ENCODE measurements around the gene IQCE.
"Not testable (repeated sequence)": the region's sequence is repeated elsewhere in the genome, so short reads cannot be mapped to it uniquely, and the experiment has no call there.

The IQCE gene

GRCh38 chr7:2521952-2522591, 36.7 kb upstream of the IQCE start:
- no peak for DNase-seq (ENCODE audit: low read depth, low spot score)

- no peak for DNase-seq (ENCODE audit: low read depth, low spot score)
Observed at GRCh38 chr7:2522780-2523433, 35.9 kb upstream of the IQCE start.

GRCh38 chr7:2523461-2523936, 35.3 kb upstream of the IQCE start:
- no peak for DNase-seq (ENCODE audit: low read depth, low spot score)

- DNase-seq (ENCODE audit: low read depth, low spot score) = no peak
Observed at GRCh38 chr7:2523941-2524807, 34.6 kb upstream of the IQCE start.

- no peak for DNase-seq (ENCODE audit: low read depth, low spot score)
Observed at GRCh38 chr7:2524808-2525657, 33.7 kb upstream of the IQCE start.

DNA sequence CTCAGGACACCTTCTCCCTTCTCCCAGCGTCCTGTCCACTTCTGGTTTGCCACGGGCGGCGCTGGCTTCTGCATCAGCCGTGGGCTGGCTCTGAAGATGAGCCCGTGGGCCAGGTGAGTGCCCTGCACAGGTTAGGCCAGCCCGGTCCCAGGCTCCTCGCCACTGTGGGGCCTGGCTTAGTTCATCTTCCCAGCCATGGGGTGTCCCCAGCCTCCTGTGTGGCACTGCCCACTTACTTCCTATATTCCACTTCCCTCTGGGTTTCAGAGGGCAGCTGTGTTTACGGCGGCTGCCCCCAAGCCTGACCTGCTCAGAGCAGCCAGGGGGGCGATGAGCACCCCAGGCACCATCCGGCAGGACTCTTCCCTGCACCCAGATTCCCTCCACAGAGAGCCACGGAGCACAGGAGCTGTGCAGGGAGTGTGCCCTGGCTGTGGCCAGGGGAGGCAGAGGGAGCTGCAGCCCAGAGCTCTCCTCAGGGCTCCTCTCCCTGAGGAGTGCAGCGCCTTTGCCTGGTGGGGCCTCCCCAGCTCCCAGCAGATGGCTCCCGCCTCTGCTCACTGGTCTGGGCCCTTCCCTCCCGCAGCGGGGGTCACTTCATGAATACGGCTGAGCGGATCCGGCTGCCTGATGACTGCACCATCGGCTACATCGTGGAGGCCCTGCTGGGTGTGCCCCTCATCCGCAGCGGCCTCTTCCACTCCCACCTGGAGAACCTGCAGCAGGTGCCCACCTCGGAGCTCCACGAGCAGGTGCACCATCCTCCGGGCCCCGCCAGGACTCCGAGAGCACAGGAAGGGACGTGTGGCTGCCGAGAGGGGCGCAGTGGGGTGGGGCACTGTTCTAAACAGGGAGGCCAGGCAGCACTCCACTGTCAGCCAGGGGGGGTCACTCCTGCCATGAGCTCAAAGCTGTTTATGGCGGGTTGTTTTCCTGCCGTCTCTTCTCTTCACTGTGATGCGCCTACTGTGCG, 32.8 kb upstream of the IQCE start:
- DNase-seq (ENCODE audit: low read depth, low spot score) = no peak

GRCh38 chr7:2526659-2527504, 31.9 kb upstream of the IQCE start:
- no peak for DNase-seq (ENCODE audit: low read depth, low spot score)

- DNase-seq (ENCODE audit: low read depth, low spot score) = no peak
Observed at GRCh38 chr7:2527505-2528467, 31.0 kb upstream of the IQCE start.

DNA sequence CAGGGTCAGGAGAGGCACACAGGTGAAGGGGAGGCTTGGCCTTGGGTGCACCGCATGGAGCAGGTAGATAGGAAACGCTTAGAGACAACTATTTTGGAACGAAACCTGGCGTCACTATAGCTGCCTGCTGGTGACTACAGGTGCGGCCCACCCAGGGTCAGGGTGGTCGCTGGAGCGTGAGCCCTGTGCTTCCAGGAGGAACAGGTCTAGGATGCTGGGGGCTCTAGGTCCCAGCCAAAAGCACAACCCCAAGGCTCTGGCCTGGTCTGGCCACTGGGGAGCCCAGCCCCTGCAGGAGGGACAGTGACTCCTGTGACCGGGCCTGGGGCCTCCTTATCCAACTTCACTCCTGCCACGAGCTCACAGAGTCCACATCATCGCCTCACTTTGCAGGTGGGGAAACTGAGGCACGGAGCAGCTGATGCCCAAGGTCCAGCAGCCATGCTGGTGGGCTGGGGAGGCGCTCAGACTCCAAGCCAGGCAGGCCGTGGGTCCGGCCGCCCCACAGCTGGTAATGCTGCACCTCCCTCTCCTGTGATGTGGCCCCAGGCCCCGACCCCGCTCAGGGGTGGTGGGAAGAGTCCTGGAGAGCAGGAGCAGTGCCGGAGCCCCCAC, 30.2 kb upstream of the IQCE start:
- DNase-seq (ENCODE audit: low read depth, low spot score) = no peak

DNA sequence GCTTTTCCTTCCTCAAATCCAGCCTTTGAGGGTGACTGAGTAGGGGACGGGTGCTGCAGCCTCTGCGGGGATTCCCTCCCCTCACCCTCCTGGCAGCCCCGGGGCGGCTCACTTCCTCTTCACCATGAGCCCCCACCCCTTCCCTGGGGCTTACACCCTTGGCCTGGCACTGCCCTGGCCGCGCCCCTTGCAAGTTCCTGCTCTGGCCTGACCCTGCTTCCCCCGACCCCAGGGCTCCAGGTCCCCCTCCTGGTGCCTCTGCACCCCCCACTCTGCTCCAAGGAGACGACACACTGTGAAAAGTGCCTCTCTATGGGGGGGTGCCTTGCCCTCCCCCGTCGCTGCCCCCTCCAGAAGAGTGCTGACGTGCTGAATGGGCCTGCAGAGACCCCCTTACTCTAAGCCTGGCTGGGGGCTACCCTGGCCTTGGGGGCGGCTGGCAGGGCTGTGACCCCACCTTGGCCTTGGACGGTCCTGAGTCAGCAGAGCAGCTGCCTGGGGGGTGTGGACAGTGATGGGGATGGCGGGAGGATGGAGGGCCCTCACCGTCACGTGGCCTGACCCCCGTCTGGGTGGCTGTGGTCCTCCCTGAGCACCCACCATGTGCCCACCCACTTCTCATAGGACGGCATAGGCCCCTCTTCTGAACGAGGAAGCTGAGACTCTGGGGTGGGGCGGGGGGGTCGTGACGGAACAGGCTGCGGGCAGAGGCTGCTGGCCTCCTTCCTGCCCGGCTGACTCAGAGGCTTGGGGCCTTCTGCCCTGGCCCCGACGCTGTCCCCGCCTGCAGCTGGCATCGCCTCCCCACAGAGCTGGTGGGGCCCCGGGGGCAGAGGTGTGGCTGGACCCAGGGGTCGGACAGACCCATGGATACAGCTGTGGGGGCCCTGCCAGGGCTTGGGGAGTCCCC, 29.4 kb upstream of the IQCE start:
- no peak for DNase-seq (ENCODE audit: low read depth, low spot score)

- DNase-seq (ENCODE audit: low read depth, low spot score) = no peak
Observed at GRCh38 chr7:2530071-2530987, 28.4 kb upstream of the IQCE start.

- not testable (repeated sequence) for DNase-seq (ENCODE audit: low read depth, low spot score)
Observed at GRCh38 chr7:2530994-2531795, 27.6 kb upstream of the IQCE start.

DNA sequence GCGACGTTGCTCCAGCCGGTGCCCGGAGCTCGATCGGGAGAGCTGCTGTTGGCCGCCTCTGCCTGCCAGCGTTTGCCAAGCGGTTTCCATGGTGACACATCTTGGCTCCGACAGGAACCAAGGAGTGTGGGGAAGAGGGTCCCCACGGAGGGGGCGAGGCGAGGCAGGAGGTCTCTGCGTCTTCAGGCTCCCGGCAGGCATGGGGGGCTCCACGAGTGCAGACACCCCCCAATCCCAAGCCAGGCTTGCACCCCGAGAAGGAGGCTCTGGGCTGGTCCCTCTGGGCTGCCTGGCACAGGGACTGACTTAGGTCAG, 27.0 kb upstream of the IQCE start:
- not testable (repeated sequence) for DNase-seq (ENCODE audit: low read depth, low spot score)

- not testable (repeated sequence) for DNase-seq (ENCODE audit: low read depth, low spot score)
Observed at GRCh38 chr7:2532199-2532772, 26.5 kb upstream of the IQCE start.

DNA sequence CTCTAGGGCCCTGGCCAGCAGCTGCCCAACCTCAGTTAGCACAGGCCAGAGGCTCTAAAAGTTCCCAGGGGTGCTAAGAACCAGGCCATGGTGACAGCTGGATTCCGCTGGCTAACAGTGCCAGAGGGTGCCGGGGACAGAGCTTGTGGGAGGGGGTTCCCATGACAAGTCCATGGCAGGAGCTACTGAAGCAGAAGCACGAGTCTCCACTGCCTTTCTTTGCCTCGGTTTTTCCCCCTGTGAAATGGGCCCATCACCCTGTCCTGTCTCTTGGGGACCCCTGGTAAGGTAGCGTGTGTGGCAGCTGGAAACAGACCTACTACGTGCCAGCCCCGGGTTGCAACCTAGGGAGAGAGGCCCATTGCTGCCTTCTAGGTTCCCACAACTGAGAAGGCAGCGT, 26.0 kb upstream of the IQCE start:
- not testable (repeated sequence) for DNase-seq (ENCODE audit: low read depth, low spot score)

Measured in iPS DF 19.7 (cell line).